Fibroblast of pulmonary artery (primary cell): ENCODE data around the gene SUN1.

Source experiments
- DNase-seq: peaks from one replicate; pipeline ENCODE4 v3.0.0-alpha.2; 2010; ENCODE audit warnings: low read depth
- H3K4me3 ChIP-seq: replicated peaks from 2 replicates; pipeline ENCODE4 v1.5.1; 2011; ENCODE audit warnings: low read depth, mild to moderate bottlenecking, control low read depth, low read length, moderate library complexity
- CTCF ChIP-seq: IDR thresholded peaks from 2 replicates; pipeline ENCODE4 v1.5.1; 2011; ENCODE audit warnings: mild to moderate bottlenecking, control low read depth, low read length, inconsistent platforms; ENCODE audit errors: missing control alignments

SUN1 gene

DNA sequence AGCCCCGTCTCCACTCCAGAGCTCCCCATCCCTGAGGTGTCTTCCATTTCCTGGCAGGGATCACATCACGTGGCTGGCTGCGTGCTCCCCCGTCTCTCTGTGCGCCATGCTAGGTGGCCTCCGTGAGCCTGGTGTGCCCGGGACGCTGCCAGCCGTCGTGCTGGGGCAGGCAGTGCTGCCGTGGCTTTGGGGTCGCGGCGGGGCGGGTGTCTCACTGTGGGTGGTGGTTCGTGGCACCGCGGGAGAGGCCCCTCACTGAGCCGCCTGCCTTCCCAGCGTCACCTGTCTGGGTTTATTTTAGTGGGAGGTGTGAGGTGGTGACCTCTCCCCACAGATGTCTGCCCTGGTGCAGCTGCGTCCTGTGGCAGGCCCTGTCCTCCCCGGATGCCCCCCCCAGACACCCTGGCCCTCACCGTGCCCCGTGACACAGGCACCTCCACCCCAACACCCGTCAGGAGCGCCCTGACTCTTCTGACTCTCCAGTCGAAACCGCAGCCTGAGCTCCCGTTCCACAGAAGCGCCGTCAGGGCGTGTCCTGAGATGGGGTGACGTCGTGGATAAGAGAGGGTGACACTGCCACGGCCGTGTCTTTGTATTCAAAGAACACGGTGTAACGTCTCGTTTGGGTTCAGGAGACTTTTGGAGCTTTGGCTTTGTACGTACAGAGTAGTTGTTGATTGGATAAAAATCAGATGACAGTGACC, 62.0 kb downstream of the SUN1 start:
- no peak overlapping the region for H3K4me3 ChIP-seq
- no peak for DNase-seq
- TF ChIP-seq CTCF = no peak

DNA sequence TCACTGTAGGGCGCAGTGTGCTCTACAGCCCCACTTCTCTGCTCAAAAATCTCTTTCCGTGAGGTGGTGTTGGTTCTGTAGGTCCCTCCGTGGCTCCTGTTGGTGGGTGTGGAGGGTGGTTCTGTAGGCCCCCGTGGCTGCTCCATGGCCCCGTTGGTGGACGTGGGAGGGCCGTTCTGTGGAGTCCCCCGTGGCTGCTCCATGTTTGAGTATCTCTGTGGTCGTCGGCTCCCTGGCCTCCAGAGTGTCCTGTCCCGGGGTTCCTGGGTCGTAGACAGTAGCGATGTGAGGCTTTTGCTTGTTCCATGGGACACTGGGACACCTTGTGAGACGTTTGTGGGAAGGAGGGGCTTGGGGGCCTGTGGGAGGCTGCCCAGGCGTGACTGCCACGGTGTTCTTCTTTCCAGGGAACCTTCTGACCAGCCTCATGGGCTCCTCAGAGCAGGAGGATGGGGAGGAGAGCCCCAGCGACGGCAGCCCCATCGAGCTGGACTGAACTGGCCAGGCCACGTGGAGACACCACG, 62.7 kb downstream of the SUN1 start:
- no peak for DNase-seq
- TF ChIP-seq CTCF = no peak
- no peak overlapping the region for H3K4me3 ChIP-seq

- no peak overlapping the region for H3K4me3 ChIP-seq
- no peak for TF ChIP-seq CTCF
- DNase-seq = no peak
Observed at GRCh38 chr7:895451-896052, 63.3 kb downstream of the SUN1 start.

DNA sequence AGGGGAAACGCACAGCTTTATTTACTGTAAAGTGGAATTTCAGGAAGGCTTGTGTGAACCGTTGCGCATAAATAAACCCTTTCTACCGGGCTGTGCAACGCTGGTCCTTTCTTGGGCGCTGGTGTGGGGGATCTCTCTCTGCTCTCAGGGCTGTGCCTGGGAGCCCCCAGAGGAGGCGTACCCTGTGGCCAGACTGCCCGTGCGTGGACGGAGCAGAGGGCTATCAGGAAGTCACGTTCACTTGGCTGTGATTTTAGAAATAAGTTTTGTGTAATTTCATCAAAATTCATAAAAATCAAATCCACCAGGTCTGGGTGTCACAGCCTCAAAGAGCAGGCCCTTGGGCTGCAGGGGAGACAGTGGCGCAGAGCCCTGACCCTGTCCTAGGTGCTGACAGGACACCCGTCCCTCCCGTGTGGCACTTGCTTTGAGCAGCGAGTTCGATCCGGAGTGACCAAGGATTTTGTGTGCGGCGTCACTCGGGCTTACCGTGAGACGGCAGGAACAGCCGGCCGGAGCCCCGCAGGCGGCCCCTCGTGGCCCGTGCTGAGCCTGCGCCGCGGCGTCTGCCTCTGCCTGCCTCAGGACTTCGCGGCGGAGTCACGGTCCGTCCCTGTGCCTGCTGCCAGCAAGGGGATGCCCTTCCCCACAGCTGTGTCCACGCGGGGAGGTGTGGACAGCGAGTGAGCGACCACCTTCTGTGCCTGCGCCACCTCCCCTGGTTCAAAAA, 64.2 kb downstream of the SUN1 start:
- no peak for DNase-seq
- no peak overlapping the region for H3K4me3 ChIP-seq
- no peak for TF ChIP-seq CTCF

DNA sequence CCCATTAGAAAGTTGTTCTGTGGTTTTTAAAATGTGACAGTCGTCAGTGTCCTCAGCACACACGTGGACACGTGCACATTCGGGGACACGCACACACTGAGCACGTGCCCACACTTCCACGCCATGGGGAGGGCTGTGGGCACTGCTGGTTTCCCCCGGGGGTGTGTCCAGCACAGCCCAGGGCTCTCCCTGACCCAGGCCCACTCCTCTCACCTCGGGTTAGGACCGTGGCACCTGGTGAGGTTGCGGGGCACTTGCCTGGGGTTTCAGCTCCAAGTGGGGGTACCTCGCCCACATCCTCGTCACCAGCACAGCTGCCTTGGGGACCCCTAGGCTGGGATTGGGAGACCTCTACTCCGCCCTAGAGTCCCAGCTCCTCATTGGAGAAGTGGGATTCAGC, 64.8 kb downstream of the SUN1 start:
- TF ChIP-seq CTCF = no peak
- H3K4me3 ChIP-seq = no peak overlapping the region
- no peak for DNase-seq

DNA sequence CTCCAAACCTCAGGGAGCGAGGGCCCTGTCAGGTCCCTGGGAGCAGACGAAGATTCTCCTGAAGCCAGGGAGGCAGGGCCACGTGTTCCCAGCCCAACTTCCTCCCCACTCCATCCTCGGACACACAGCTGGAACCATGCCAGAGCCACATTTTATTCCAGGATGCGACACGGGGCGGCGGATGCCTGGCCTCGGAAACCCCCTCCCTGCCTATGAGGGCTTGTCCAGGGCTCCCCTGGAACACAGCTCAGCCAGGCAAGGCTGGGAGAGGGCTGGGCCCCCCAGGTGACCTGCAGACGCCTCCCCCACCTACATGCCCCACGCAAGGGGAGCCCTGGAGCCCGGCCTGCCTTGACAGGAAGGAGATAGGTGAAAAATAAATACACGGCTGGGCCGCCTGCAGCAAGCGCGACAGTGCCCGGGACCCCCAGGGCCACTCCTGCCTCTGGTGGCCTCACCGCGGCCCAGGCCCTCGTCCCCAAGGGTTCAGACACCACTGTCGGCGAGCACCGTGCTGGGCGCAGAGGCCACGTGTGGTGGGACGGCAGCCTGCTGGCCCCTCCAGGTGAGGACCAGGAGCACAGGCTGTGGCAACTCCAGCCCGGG, 65.6 kb downstream of the SUN1 start:
- peak; percentile 25 for DNase-seq
- no peak overlapping the region for H3K4me3 ChIP-seq
- TF ChIP-seq CTCF = no peak
